SU-DHL-6 (cell line): ENCODE data around the gene FSIP2.

Source experiments
- EZH2phosphoT487 ChIP-seq: fragments of 200-600 bp; sonication (generic), shearing (Covaris generic); conservative IDR thresholded peaks from 2 replicates; pipeline ENCODE4 v1.6.1; 2018; ENCODE audit warnings: mild to moderate bottlenecking, antibody characterized with exemption, low read length, moderate library complexity, mixed read lengths
- TF ChIP-seq, protein P1 (sequence below): fragments of 200-600 bp; sonication (generic); IDR thresholded peaks from one replicate; pipeline ENCODE4 v1.5.1; 2017; ENCODE audit warnings: antibody characterized with exemption, mild to moderate bottlenecking, low read length, moderate library complexity; ENCODE audit not compliant: insufficient read depth, poor library complexity, severe bottlenecking

GRCh38 chr2:185876234-185876633 lies 137.6 kb downstream of the FSIP2 start:
- TF ChIP-seq EZH2phosphoT487 = no peak
- TF ChIP-seq, protein P1, sequence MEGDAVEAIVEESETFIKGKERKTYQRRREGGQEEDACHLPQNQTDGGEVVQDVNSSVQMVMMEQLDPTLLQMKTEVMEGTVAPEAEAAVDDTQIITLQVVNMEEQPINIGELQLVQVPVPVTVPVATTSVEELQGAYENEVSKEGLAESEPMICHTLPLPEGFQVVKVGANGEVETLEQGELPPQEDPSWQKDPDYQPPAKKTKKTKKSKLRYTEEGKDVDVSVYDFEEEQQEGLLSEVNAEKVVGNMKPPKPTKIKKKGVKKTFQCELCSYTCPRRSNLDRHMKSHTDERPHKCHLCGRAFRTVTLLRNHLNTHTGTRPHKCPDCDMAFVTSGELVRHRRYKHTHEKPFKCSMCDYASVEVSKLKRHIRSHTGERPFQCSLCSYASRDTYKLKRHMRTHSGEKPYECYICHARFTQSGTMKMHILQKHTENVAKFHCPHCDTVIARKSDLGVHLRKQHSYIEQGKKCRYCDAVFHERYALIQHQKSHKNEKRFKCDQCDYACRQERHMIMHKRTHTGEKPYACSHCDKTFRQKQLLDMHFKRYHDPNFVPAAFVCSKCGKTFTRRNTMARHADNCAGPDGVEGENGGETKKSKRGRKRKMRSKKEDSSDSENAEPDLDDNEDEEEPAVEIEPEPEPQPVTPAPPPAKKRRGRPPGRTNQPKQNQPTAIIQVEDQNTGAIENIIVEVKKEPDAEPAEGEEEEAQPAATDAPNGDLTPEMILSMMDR = no peak
